Endothelial cell of umbilical vein (primary cell): ENCODE results near the gene SLC35A5. TPM values are rescaled to one million over a fixed set of nuclear protein-coding genes. Genes with fewer than 3 reads are reported as not detected.

Experiments
- BruUV-seq: library from RNA; stranded (reverse); fragments of 400-500 nt; replicated peaks from 2 replicates; lab custom pipeline; 2021; lab: Mats Ljungman, UMichigan
- CTCF ChIA-PET: fragments of 300-600, 350-600 bp; sonication (Branson Sonifier 250); formaldehyde crosslinking; loops from one replicate; lab custom pipeline; 2021; ENCODE audit warnings: antibody characterized with exemption, inconsistent platforms; lab: Charles Lee
- POLR2A ChIA-PET: fragments of 300-600, 350-600 bp; sonication (Branson Sonifier 250); formaldehyde crosslinking; loops from one replicate; lab custom pipeline; 2021; ENCODE audit warnings: antibody characterized with exemption, inconsistent platforms; lab: Charles Lee
- DNase-seq: peaks from one replicate; pipeline ENCODE4 v3.0.0-alpha.2; 2011; ENCODE audit warnings: low read depth, low spot score
- FAIRE-seq: peaks from 2 replicates; lab custom pipeline; 2011; peaks lifted over from hg19 to GRCh38; lab: Jason Lieb, UNC
- H2AFZ ChIP-seq: 2 replicates; pipeline ENCODE4 v1.6.0; 2012; ENCODE audit warnings: low read depth, low read length, control low read depth, inconsistent platforms
- H3K27ac ChIP-seq: 2 replicates; pipeline ENCODE4 v1.5.1; 2011; ENCODE audit warnings: low read depth, mild to moderate bottlenecking, control low read depth, low read length, moderate library complexity; ENCODE audit not compliant: insufficient read depth
- H3K27me3 ChIP-seq, 2 experiments: 2 replicates each; pipeline versions ENCODE4 v1.6.0 to v1.6.1; 2011; ENCODE audit warnings: low read length in 2 of 2, mixed read lengths in 1 of 2; ENCODE audit not compliant: control insufficient read depth in 2 of 2, insufficient read depth in 2 of 2
- H3K36me3 ChIP-seq, 2 experiments: 2 replicates in 1 of 2; 3 replicates in 1 of 2; pipeline ENCODE4 v1.5.1; 2011; ENCODE audit warnings: low read length in 2 of 2, mild to moderate bottlenecking in 1 of 2, moderate library complexity in 1 of 2; ENCODE audit not compliant: control insufficient read depth in 2 of 2, insufficient read depth in 2 of 2; ENCODE audit errors: extremely low read depth in 1 of 2
- H3K4me1 ChIP-seq: 3 replicates; pipeline ENCODE4 v1.5.1; 2011; ENCODE audit warnings: mild to moderate bottlenecking, low read length; ENCODE audit not compliant: control insufficient read depth, insufficient read depth; ENCODE audit errors: extremely low read depth
- H3K4me2 ChIP-seq: 2 replicates; pipeline ENCODE4 v1.6.1; 2011; ENCODE audit warnings: low read length, control low read depth, mixed read lengths; ENCODE audit not compliant: insufficient read depth
- H3K4me3 ChIP-seq, 3 experiments: fragments of 200-600 bp in 1 of 3; sonication (generic), shearing (Covaris generic) in 1 of 3; replicated peaks in 1 of 3; 2 replicates each; pipeline ENCODE4 v1.5.1; 2011 to 2016; ENCODE audit warnings: control low read depth in 3 of 3, low read length in 3 of 3, mild to moderate bottlenecking in 2 of 3, inconsistent platforms in 1 of 3, low read depth in 1 of 3, moderate library complexity in 1 of 3; ENCODE audit not compliant: insufficient read depth in 1 of 3
- H3K79me2 ChIP-seq: 2 replicates; pipeline ENCODE4 v1.6.0; 2012; ENCODE audit warnings: low read length, inconsistent platforms; ENCODE audit not compliant: control insufficient read depth, insufficient read depth
- H3K9ac ChIP-seq: replicated peaks from 2 replicates; pipeline ENCODE3; 2011; ENCODE audit warnings: low read length, control low read depth; ENCODE audit not compliant: insufficient read depth; ENCODE audit errors: extremely low read depth
- H3K9me1 ChIP-seq: replicated peaks from 3 replicates; pipeline ENCODE4 v1.6.0; 2011; ENCODE audit warnings: mild to moderate bottlenecking, low read length; ENCODE audit not compliant: control insufficient read depth, insufficient read depth; ENCODE audit errors: extremely low read depth
- H3K9me3 ChIP-seq: replicated peaks from 2 replicates; pipeline ENCODE4 v1.5.1; 2012; ENCODE audit warnings: low read length, inconsistent platforms; ENCODE audit not compliant: control insufficient read depth, insufficient read depth
- H4K20me1 ChIP-seq: replicated peaks from 2 replicates; pipeline ENCODE3; 2011; ENCODE audit warnings: mild to moderate bottlenecking, low read length; ENCODE audit not compliant: control insufficient read depth, insufficient read depth; ENCODE audit errors: extremely low read depth
- CTCF ChIP-seq, 2 donors: IDR thresholded peaks; 1 replicate in 1 of 2; 2 replicates in 1 of 2; pipeline ENCODE4 v1.5.1; 2011; ENCODE audit warnings: low read length in 2 of 2, mild to moderate bottlenecking in 2 of 2, moderate library complexity in 2 of 2, control low read depth in 1 of 2, inconsistent platforms in 1 of 2, low read depth in 1 of 2; ENCODE audit not compliant: insufficient read depth in 1 of 2; ENCODE audit errors: extremely low read depth in 1 of 2
- EZH2 ChIP-seq: IDR thresholded peaks from 2 replicates; pipeline ENCODE4 v1.6.1; 2012; ENCODE audit warnings: borderline replicate concordance, low read depth, mild to moderate bottlenecking, moderate library complexity, low read length, inconsistent platforms; ENCODE audit not compliant: severe bottlenecking
- FOS ChIP-seq: IDR thresholded peaks from 2 replicates; pipeline ENCODE4 v1.6.1; 2011; ENCODE audit warnings: mild to moderate bottlenecking, low read length, moderate library complexity, borderline replicate concordance; ENCODE audit not compliant: insufficient read depth
- GATA2 ChIP-seq: IDR thresholded peaks from 2 replicates; pipeline ENCODE4 v1.7.0; 2011; ENCODE audit warnings: low read depth, mild to moderate bottlenecking, moderate library complexity, mixed read lengths, low read length; ENCODE audit not compliant: insufficient read length, insufficient read depth
- JUN ChIP-seq: IDR thresholded peaks from 2 replicates; pipeline ENCODE4 v1.6.1; 2011; ENCODE audit warnings: borderline replicate concordance, low read depth; ENCODE audit not compliant: insufficient read length, insufficient read depth
- MAX ChIP-seq: IDR thresholded peaks from 2 replicates; pipeline ENCODE4 v1.6.1; 2011; ENCODE audit not compliant: insufficient read depth, insufficient read length
- MYC ChIP-seq: IDR thresholded peaks from one replicate; pipeline ENCODE4 v1.6.1; 2011; ENCODE audit warnings: mild to moderate bottlenecking, low read depth, low read length
- POLR2AphosphoS5 ChIP-seq: IDR thresholded peaks from 2 replicates; pipeline ENCODE4 v1.6.1; 2012; ENCODE audit warnings: low read depth, mild to moderate bottlenecking, control low read depth, low read length, moderate library complexity; ENCODE audit not compliant: insufficient read depth
- dilution Hi-C: fragments of 300-500 bp; cut with MboI; formaldehyde crosslinking; loops from one replicate; pipeline ENCODE4 v1.15.0; 2019; ENCODE audit warnings: low sequenced_read_pairs; ENCODE audit not compliant: extremely low pct_ligation_motif_present
- intact Hi-C: fragments of 100-400 bp; cut with micrococcal nuclease; formaldehyde crosslinking; loops from one replicate; pipeline ENCODE4 v1.10.0; 2022
- polyA plus RNA-seq, 4 experiments: library from polyadenylated mRNA; depleted of rRNA in 3 of 4; stranded (reverse) in 3 of 4; unstranded in 1 of 4; fragments of >200 nt; gene quantifications; 2 replicates each; pipeline versions ENCODE4 v1.2.1 to v1.2.3, GENCODE V29; 2011 to 2012; ENCODE audit warnings: missing spikeins in 1 of 4
- total RNA-seq: library from RNA; stranded (reverse); gene quantifications from 2 replicates; pipeline ENCODE4 v1.2.3, GENCODE V29; 2021

The SLC35A5 gene
- total and polyA plus RNA-seq, 2 donors (not counting 3 experiments of a cell fraction or from before 2014, with no cell fraction given) = 25.1 to 40.1 TPM

DNA sequence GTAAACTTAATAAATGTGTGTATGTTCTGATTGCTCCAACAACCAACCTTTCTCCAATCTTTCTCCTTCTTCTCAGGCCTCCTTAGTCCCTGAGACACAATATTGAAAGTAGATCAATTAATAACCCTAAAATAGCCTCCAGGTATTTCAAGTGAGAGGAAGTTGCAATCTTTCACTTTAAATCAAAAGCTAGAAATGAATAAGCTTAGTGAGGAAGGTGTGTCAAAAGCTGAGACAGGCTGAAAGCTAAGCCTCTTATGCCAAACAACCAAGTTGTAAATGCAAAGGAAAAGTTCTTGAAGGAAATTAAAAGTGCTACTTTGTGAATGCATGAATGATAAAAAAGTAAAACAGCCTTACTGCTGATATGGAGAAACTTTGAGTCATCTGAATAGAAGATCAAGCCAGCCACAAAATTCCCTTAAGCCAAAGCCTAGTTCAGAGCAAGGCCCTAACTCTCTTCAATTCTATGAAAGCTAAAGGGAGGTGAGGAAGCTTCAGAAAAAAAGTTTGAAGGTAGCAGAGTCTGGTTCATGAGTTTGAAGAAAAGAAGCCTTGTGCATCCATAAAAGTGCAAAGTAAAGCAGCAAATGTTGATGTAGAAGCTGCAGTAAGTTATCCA lies 40.5 kb downstream of the SLC35A5 start:
- Histone ChIP-seq H3K27ac (no peak overlapping the region), H3K9me3 (no peaks in the 10 kb centered on the region), H3K79me2 (no peaks in the 10 kb centered on the region), H2AFZ (no peak overlapping the region), H3K4me2 (no peak overlapping the region), H3K27me3 (no peaks in the 10 kb centered on the region), H3K4me1 (peaks cover 17% of the 10 kb centered on the region), H3K36me3 (no peaks in the 10 kb centered on the region), H3K9me1 (no peaks in the 10 kb centered on the region), H4K20me1 (no peaks in the 10 kb centered on the region), H3K9ac (no peak overlapping the region), H3K4me3 (no peak overlapping the region)
- dilution Hi-C loops (no loop called here), intact Hi-C loops (no loop called here)
- FAIRE-seq = no peak
- ChIA-PET CTCF (interaction anchor here (1.0 to 1.6 kb wide), 3 partner anchors 20 to 40 kb away, joined by 5 to 10 read pairs (median 6); no protein-coding TSS in a partner anchor), POLR2A (no interaction called here)
- no peak for DNase-seq
- BruUV-seq = no TSS peak
- TF ChIP-seq POLR2AphosphoS5 (no peak), JUN (no peak), GATA2 (no peak), MAX (no peak), EZH2 (no peak), CTCF (IDR thresholded peaks at IDR 0.05; ENCODE audit: extremely low read depth in 1 of 2, insufficient read depth in 1 of 2, low read depth in 1 of 2, low read length in 2 of 2) (no peak), MYC (no peak), FOS (no peak)
